Activated naive CD4-positive, alpha-beta T cell treated with Interleukin-2 at 50 U/mL for 16 hours (primary cell): Measurements from ENCODE around the gene CLIC4.
"Not testable (repeated sequence)": the region's sequence is repeated elsewhere in the genome, so short reads cannot be mapped to it uniquely, and the experiment has no call there.

ENCODE experiments used
- DNase-seq: peaks from one replicate; pipeline ENCODE4 v3.0.0-alpha.2; 2020

CLIC4 gene

DNA sequence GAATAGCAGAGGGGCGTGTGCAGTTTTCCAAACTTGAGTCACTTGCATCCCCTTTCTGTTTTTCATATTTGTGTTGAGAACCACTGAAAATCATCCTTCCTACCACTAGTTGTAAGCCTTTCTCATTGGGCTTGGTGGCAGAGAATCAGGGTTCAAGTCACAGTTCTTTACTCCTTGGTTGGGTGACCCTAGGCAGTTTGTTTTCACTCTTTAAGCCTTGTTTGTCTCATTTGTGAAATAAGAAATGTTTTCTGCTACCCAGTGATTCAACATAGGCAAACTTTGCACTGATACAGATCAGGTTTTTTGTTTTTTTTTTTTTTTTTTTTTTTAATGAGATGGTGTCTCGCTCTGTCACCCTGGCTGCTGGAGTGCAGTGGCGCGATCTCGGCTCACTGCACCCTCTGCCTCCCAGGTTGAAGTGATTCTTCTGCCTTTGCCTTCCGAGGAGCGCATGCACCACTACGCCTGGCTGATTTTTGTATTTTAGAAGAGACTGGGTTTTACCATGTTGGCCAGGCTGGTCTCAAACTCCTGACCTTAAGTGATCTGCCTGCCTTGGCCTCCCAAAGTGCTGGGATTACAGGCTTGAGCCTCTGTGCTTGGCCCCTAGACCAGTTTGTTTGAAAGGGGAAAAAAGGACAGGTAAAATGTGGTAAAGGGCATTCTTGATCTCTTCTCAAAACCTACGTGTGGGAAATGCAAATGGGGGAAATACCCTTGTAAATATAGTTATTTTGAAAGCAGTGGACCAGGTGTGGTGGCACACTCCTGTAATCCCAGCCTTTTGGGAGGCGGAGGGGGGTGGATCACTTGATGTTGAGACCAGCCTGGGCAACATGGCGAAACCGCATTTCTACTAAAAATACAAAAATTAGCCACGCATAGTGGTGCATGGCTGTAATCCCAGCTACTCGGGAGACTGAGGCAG, 3.2 kb downstream of the CLIC4 start:
- no peak for DNase-seq

- DNase-seq: no peak
These were observed 4.0 kb downstream of the CLIC4 start for GRCh38 chr1:24749252-24749651.

DNA sequence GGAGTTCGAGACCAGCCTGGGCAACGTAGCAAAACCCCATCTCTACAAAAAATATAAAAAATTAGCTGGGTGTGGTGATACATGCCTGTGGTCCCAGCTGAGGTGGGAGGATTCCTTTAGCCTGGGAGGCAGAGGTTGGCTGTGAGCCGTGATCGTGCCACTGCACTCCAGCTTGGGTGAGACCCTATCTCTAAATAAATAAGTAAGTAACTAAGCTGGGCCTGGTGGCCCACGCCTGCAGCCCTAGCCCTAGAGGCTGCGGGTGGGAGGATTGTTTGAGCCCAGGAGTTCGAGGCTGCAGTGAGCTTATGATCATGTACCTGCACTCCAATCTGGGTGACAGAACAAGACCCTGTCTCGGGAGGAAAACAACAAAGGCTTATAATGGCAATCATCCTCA, 4.6 kb downstream of the CLIC4 start:
- no peak for DNase-seq

GRCh38 chr1:24751833-24752232, 6.6 kb downstream of the CLIC4 start:
- no peak for DNase-seq

GRCh38 chr1:24752305-24752704, 7.1 kb downstream of the CLIC4 start:
- no peak for DNase-seq

DNA sequence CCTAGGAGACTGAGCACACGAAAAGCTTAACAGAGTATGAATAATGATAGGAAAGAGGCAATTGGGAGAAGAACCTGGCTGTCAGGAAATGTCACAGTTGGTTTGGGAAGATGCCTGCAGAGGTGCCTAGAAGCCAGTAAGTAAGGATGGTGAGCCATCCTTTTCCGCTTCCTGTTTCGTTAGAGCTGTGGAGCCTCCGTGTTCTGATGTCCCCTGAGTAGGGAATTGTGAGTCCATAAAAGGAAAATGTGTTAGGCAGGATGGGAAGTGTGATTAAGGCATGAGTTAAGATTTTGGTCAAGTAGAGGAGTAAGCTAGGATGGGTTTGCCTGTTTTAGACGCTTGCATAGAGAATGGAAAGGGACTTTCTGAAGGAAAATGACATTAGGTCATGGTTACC, 9.0 kb downstream of the CLIC4 start:
- DNase-seq: no peak

- DNase-seq: not testable (repeated sequence)
These were observed 10.1 kb downstream of the CLIC4 start for GRCh38 chr1:24755323-24755722.

DNA sequence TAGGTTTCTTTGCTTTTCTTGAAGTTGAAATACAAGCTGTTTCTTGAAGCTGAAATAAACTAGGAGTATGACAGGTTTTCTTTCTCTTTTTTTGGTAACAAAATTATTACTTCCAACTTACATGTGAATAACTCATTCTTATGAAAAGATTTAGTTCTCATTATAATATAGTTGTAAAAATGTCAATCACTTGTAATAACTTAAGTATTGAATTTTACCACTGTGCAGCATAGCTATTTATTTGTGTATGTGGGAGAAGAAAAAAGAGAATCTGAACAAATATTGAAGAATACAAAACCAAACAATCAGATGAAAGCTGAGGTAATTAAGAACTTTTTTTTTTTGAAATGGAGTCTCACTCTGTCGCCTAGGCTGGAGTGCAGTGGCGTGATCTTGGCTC, 11.1 kb downstream of the CLIC4 start:
- DNase-seq: no peak

DNA sequence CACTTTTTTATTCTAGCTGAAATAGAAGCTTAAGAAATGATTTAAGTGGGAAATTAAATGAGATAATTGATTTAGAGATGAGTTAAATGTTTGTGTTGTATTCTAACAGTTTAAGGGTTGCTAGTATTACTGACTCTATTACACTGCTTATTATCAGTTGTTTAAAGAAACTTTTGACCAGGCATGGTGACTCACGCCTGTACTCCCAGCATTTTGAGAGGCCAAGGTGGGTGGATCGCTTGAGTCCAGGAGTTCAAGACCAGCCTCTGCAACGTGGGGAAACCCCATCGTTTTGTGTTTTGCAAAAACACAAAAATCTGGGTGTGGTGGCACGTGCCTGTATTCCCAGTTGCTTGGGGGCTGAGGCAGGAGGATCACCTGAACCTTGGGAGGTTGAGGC, 14.2 kb downstream of the CLIC4 start:
- DNase-seq: no peak

DNA sequence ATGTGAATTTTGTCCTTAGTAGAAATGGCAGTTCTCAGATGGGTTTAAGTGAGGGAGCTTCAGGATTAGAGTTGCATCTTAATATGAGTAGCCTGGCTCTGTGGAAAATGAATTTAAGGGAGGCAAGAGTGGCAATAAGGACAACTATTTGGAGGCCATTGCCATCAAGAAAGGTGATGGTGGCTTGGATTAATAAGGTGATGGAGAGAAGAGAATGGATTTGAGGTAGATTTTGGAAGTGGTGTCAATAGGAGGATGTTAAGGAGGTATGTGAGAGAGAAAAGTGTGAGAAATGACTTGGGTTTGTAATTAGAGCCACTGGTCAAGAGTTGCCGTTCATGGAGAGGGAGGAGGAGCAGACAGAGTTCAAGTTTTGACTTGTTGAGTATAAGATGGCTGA, 16.3 kb downstream of the CLIC4 start:
- no peak for DNase-seq

- no peak for DNase-seq
These were observed 17.0 kb downstream of the CLIC4 start for GRCh38 chr1:24762133-24762676.

DNA sequence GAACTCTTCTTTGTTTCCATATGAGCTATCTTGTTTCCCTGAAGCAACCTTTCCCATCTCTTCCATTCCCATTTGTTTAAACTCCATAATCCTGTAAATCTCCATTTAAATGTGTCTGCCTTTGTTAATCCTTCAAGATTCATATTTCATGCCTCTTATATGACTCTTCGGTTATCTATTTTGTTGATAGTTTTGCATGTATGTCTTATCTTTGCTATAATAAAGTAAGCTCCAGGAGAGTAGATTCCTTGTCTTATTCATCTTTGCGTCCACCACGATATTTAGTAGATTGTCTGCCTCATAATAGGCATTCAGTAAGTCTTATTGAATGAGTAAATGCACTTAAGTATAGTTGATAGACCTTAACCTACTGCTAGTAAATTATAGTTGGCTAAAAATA, 18.4 kb downstream of the CLIC4 start:
- no peak for DNase-seq

- no peak for DNase-seq
These were observed 19.2 kb downstream of the CLIC4 start for GRCh38 chr1:24764439-24764838.

- DNase-seq: no peak
These were observed 19.6 kb downstream of the CLIC4 start for GRCh38 chr1:24764848-24765247.

GRCh38 chr1:24765308-24765988, 20.2 kb downstream of the CLIC4 start:
- no peak for DNase-seq

DNA sequence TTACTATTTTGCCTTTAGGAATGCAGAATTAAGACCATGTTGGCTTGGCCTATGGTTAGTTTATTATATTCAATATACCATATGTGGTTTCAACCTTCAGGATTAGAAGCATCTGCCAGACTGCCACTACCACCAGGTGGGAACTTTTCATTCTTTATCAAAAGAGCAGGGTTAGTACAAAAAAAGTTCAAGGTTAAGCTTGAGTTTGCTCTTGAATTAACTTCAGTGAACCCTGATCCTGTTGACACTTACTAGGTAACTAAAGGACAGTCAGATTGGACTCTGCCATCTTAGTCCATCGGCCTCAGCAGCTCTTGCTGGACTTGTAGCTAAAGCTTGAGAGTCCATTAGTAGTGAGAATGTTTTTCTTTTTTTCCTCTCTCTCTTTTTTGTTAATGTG, 22.1 kb downstream of the CLIC4 start:
- DNase-seq: no peak

DNA sequence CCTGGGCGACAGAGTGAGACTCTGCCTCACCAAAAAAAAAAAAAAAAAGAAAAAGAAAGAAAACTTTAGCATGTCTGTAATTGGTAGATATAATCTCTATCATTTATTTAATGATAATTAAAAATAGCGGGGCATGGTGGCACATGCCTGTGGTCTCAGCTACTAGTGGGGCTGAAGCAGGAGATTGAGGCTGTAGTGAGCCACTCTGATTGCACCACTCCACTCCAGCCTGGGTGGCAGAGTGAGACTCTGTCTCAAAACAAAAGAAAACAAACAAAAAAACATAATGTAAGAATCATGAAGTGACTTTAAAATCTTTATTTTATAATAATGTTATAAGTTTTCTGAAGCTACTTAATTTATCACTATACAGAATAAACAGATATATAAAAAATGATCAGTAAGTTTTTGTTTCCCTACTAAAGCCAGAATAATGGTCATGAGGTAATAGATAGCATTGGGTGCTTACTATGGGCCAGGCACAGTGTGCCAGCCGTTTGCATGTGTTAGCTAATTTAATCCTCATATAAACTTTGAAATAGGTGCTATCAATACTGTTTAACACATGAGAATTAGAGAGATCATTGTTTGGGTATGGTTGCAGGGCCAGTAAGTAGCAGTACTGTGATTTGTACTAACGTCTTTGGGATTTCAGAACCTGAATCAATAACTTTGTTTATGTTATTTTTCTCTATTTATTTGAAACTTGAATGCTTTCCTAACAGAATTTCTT, 23.8 kb downstream of the CLIC4 start:
- no peak for DNase-seq

DNA sequence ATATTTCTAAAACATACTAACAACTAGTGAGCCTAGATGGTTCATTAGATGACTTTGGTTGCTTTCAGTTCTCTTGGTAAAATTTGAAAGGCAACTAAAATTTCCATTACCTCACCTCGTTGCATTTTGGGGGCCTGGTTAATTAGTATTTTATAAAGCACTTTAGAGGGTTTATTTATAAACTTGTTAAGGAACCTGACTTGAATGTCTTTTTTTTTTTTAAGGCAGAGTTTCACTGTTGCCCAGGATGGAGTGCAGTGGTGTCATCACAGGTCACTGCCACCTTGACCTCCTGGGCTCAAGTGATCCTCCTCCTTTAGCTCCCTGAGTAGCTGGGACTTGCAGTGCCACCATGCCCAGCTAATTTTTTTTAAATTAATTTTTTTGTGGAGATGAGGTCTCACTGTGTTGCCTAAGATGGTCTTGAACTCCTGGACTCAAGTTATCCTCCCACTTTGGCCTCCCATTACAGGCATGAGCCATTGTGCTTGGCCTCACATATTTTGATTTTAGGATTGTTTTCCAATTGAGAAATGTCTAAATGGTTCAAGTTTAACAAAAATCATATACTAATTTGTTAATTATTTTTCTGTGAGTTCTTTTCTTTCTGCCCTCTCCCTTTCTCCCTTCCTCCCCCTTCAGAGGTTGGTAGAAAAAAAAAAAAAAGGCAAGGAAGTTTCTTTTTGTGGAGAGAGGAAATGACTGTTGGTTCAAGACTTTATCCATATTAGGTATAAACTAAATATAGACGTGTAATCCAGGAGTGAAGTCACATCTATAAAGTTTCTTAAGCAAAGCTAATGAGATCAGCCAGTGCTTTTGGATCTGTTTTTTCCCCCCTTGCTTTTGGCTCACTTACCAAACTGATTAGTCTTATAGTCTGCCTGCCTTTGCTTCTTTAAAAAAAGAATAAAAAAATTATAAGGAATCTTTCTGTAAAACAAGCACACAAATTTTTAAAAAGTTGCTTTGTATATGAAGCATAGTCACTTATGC, 24.7 kb downstream of the CLIC4 start:
- DNase-seq: no peak

DNA sequence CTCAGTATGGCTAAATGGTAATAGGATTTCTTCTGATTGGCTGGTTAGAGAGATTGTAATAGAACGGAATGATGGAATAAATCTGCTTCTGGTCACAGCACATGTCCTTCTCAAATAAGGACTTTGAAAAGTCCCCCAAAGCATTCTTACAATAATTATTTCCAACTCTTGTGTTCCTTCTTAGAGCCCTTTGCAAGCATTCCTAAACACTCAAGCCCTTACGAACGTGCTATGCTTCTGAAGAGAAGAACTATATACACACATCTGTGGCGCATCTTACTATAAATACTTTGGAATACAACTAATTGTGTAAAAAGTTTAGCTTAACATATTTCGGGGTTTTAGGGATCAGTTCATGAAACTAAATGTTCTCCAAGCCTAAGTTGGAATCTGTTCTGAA, 25.6 kb downstream of the CLIC4 start:
- DNase-seq: no peak

- no peak for DNase-seq
These were observed 26.3 kb downstream of the CLIC4 start for GRCh38 chr1:24771574-24771973.

- DNase-seq: no peak
These were observed 28.4 kb downstream of the CLIC4 start for GRCh38 chr1:24773618-24774017.

- no peak for DNase-seq
These were observed 30.1 kb downstream of the CLIC4 start for GRCh38 chr1:24775348-24775747.
